Vagina (tissue), 2 donors: ENCODE data around the gene TMEM170A.

ENCODE experiments used
- POLR2A ChIP-seq, 2 donors: fragments of 450-650 bp; IDR thresholded peaks; one replicate each; pipeline ENCODE4 v1.6.1; 2017; ENCODE audit warnings: antibody characterized with exemption in 2 of 2, mild to moderate bottlenecking in 2 of 2, moderate library complexity in 2 of 2
- TF ChIP-seq, protein P1 (sequence below), 3 experiments: fragments of 450-650 bp in 2 of 3; fragments of 200-600 bp in 1 of 3; sonication (generic) in 1 of 3; IDR thresholded peaks; one replicate each; pipeline ENCODE4 v1.5.1; 2017 to 2019; ENCODE audit warnings: antibody characterized with exemption in 3 of 3, mild to moderate bottlenecking in 2 of 3, moderate library complexity in 2 of 3

DNA sequence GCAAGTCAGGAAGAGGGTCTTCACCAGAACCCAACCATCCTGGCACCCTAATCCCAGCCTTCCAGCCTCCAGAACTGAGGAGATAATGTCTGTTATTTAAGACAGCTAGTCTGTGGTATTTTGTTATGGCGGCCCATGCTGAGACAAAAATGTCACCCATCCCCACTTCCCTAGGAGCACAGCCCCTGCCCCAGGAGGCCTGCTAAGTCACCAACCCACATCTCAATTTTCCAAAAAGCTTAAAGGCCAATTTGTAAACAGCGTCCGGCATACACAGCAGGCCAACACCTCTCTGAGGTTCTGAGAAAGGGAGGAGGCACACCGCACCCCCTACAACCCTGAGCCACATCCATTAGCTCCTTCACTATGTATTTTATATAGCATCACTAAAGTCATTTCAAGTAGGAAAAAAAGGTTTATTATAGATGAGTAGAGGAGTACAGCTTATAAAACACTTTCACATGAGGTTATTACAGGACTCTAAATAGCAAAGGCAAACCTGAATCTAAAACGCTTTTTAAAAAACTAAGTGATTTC, 6.9 kb downstream of the TMEM170A start:
- no peak for TF ChIP-seq POLR2A (IDR thresholded peaks at IDR 0.05)
- TF ChIP-seq, protein P1, sequence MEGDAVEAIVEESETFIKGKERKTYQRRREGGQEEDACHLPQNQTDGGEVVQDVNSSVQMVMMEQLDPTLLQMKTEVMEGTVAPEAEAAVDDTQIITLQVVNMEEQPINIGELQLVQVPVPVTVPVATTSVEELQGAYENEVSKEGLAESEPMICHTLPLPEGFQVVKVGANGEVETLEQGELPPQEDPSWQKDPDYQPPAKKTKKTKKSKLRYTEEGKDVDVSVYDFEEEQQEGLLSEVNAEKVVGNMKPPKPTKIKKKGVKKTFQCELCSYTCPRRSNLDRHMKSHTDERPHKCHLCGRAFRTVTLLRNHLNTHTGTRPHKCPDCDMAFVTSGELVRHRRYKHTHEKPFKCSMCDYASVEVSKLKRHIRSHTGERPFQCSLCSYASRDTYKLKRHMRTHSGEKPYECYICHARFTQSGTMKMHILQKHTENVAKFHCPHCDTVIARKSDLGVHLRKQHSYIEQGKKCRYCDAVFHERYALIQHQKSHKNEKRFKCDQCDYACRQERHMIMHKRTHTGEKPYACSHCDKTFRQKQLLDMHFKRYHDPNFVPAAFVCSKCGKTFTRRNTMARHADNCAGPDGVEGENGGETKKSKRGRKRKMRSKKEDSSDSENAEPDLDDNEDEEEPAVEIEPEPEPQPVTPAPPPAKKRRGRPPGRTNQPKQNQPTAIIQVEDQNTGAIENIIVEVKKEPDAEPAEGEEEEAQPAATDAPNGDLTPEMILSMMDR (IDR thresholded peaks at IDR 0.05): no peak
